Measurements from ENCODE around the gene SLC25A13.

- TF ChIP-seq CTCF (IDR thresholded peaks at IDR 0.05; ENCODE audit: low read length) (no peak), EZH2phosphoT487 (IDR thresholded peaks at IDR 0.05; ENCODE audit: low read length) (no peak)
These were observed 44.0 kb downstream of the SLC25A13 start for GRCh38 chr7:96277921-96278320.

All from MM.1S (cell line).